GM08714 (cell line): ENCODE measurements around the gene SPINT1.

Experiments
- H3K4me3 ChIP-seq: fragments of 200-500 bp; sonication (Bioruptor generic); 2 replicates; pipeline ENCODE4 v1.5.1; 2014; ENCODE audit warnings: mild to moderate bottlenecking, low read length, inconsistent platforms
- ZNF274 ChIP-seq: IDR thresholded peaks from 2 replicates; pipeline ENCODE4 v1.6.1; 2012; ENCODE audit warnings: mild to moderate bottlenecking, low read depth, low read length

The SPINT1 gene

GRCh38 chr15:40889112-40889511, 45.3 kb downstream of the SPINT1 start:
- no peak overlapping the region for H3K4me3 ChIP-seq
- no peak for TF ChIP-seq ZNF274

- no peak for TF ChIP-seq ZNF274
- H3K4me3 ChIP-seq, result no peak overlapping the region
These were observed 47.3 kb downstream of the SPINT1 start for GRCh38 chr15:40891138-40891537.

- no peak for TF ChIP-seq ZNF274
- no peak overlapping the region for H3K4me3 ChIP-seq
These were observed 48.1 kb downstream of the SPINT1 start for GRCh38 chr15:40891810-40892446.

GRCh38 chr15:40892447-40893012, 48.7 kb downstream of the SPINT1 start:
- no peak for TF ChIP-seq ZNF274
- no peak overlapping the region for H3K4me3 ChIP-seq

GRCh38 chr15:40893019-40893670, 49.3 kb downstream of the SPINT1 start:
- no peak overlapping the region for H3K4me3 ChIP-seq
- no peak for TF ChIP-seq ZNF274

- TF ChIP-seq ZNF274, result no peak
- peak within 1 kb of the TSS; percentile 82 for H3K4me3 ChIP-seq
These were observed 50.2 kb downstream of the SPINT1 start, which contains the start of gene VPS18 for GRCh38 chr15:40893733-40894680. Gene VPS18, plus strand, starts transcription at chr15:40894450. Its CDS starts 319 bp downstream, at chr15:40894769.

- TF ChIP-seq ZNF274, result no peak
- H3K4me3 ChIP-seq, result peak overlapping the region; percentile 82
These were observed 51.0 kb downstream of the SPINT1 start for GRCh38 chr15:40894681-40895448.

- H3K4me3 ChIP-seq, result no peak overlapping the region
- TF ChIP-seq ZNF274, result no peak
These were observed 55.8 kb downstream of the SPINT1 start for GRCh38 chr15:40899536-40900207.

GRCh38 chr15:40900256-40901052, 56.6 kb downstream of the SPINT1 start:
- TF ChIP-seq ZNF274, result no peak
- H3K4me3 ChIP-seq, result no peak overlapping the region

- no peak overlapping the region for H3K4me3 ChIP-seq
- no peak for TF ChIP-seq ZNF274
These were observed 57.2 kb downstream of the SPINT1 start for GRCh38 chr15:40901053-40901443.

- no peak for TF ChIP-seq ZNF274
- H3K4me3 ChIP-seq, result no peak overlapping the region
These were observed 59.0 kb downstream of the SPINT1 start for GRCh38 chr15:40902605-40903561.

- no peak overlapping the region for H3K4me3 ChIP-seq
- no peak for TF ChIP-seq ZNF274
These were observed 60.8 kb downstream of the SPINT1 start for GRCh38 chr15:40904552-40905201.
